BJ (cell line): ENCODE data around the gene CEP85L. TPM values are rescaled to one million over a fixed set of nuclear protein-coding genes. Genes with fewer than 3 reads are reported as not detected.

Experiments
- CTCF ChIA-PET: fragments of 350-600 bp; formaldehyde crosslinking; extraction: SDS; loops from one replicate; lab custom pipeline; 2021; ENCODE audit warnings: antibody characterized with exemption, inconsistent platforms; lab: Yijun Ruan, JAX
- POLR2A ChIA-PET: fragments of 300-600 bp; sonication (Branson Sonifier 250); formaldehyde crosslinking; extraction: SDS; loops from one replicate; lab custom pipeline; 2021; ENCODE audit warnings: antibody characterized with exemption; lab: Charles Lee
- DNase-seq: peaks from one replicate; pipeline ENCODE4 v3.0.0-alpha.2; 2011; ENCODE audit warnings: low read depth
- H3K27me3 ChIP-seq: 2 replicates; pipeline ENCODE4 v1.6.0; 2011; ENCODE audit warnings: low read length; ENCODE audit not compliant: control insufficient read depth, insufficient read depth
- H3K36me3 ChIP-seq: 2 replicates; pipeline ENCODE4 v1.5.1; 2011; ENCODE audit warnings: low read length; ENCODE audit not compliant: control insufficient read depth, insufficient read depth
- H3K4me3 ChIP-seq: 2 replicates; pipeline ENCODE4 v1.5.1; 2011; ENCODE audit warnings: low read depth, mild to moderate bottlenecking, control low read depth, low read length
- CTCF ChIP-seq: IDR thresholded peaks from 2 replicates; pipeline ENCODE4 v1.5.1; 2011; ENCODE audit warnings: low read depth, mild to moderate bottlenecking, control low read depth, inconsistent platforms, low read length, moderate library complexity; ENCODE audit not compliant: insufficient read depth
- polyA plus RNA-seq: library from polyadenylated mRNA; depleted of rRNA; stranded (reverse); fragments of >200 nt; gene quantifications from 2 replicates; pipeline ENCODE4 v1.2.3, GENCODE V29; 2011

Gene CEP85L
- polyA plus RNA-seq, 1 experiment, result 2.6 TPM

- Histone ChIP-seq H3K4me3 (peak overlapping the region; percentile 99), H3K27me3 (no peaks in the 10 kb centered on the region), H3K36me3 (no peaks in the 10 kb centered on the region)
- POLR2A ChIA-PET, result interaction anchor here (0.6 to 1.0 kb wide), 2 partner anchors 9 to 17 kb away, joined by 3 to 10 read pairs; no protein-coding TSS in a partner anchor
- DNase-seq, result no peak
- TF ChIP-seq CTCF, result peak; percentile 7; the same call in 1 of the 2 replicates
- CTCF ChIA-PET, result interaction anchor here (1.0 to 1.3 kb wide), 3 partner anchors 9 to 133 kb away, joined by 4 to 5 read pairs (median 4); no protein-coding TSS in a partner anchor
Measured at GRCh38 chr6:118650582-118651281, 659 bp downstream of the CEP85L start.

GRCh38 chr6:118649918-118650581, 1.3 kb downstream of the CEP85L start:
- TF ChIP-seq CTCF, result no peak
- Histone ChIP-seq H3K36me3 (no peaks in the 10 kb centered on the region), H3K27me3 (no peaks in the 10 kb centered on the region), H3K4me3 (peak overlapping the region; percentile 99)
- POLR2A ChIA-PET, result interaction anchor here (0.6 kb wide), 1 partner anchor 90 kb away, joined by 3 read pairs; no protein-coding TSS in a partner anchor
- CTCF ChIA-PET, result interaction anchor here (0.7 kb wide), 1 partner anchor 151 kb away, joined by 3 read pairs; no protein-coding TSS in a partner anchor
- DNase-seq, result no peak

- DNase-seq, result no peak
- CTCF ChIA-PET, result no interaction called here
- TF ChIP-seq CTCF, result no peak
- POLR2A ChIA-PET, result interaction anchor here (0.6 kb wide), 1 partner anchor 123 kb away, joined by 4 read pairs; no protein-coding TSS in a partner anchor
- H3K27me3 ChIP-seq, result no peaks in the 10 kb centered on the region
- peak overlapping the region; percentile 99 for H3K4me3 ChIP-seq
- no peaks in the 10 kb centered on the region for H3K36me3 ChIP-seq
Measured at GRCh38 chr6:118648866-118649554, 2.4 kb downstream of the CEP85L start.

GRCh38 chr6:118646977-118647376, 4.4 kb downstream of the CEP85L start:
- no peaks in the 10 kb centered on the region for H3K36me3 ChIP-seq
- H3K4me3 ChIP-seq, result no peak overlapping the region
- no peak for DNase-seq
- no peaks in the 10 kb centered on the region for H3K27me3 ChIP-seq
- no peak for TF ChIP-seq CTCF
- CTCF ChIA-PET, result no interaction called here
- POLR2A ChIA-PET, result no interaction called here
